MCF 10A (cell line): ENCODE results near the gene L3MBTL2. TPM values are rescaled to one million over a fixed set of nuclear protein-coding genes. Genes with fewer than 3 reads are reported as not detected.
"Not testable (repeated sequence)": the region's sequence is repeated elsewhere in the genome, so short reads cannot be mapped to it uniquely, and the experiment has no call there.

Experiments
- BruUV-seq: library from RNA; stranded (reverse); fragments of 400-500 nt; replicated peaks from 2 replicates; lab custom pipeline; 2021; lab: Mats Ljungman, UMichigan
- CTCF ChIA-PET: fragments of 300-600 bp; sonication (Branson Sonifier 250); formaldehyde crosslinking; extraction: SDS; loops from one replicate; lab custom pipeline; 2021; ENCODE audit warnings: antibody characterized with exemption, inconsistent platforms; lab: Yijun Ruan, JAX
- POLR2A ChIA-PET: fragments of 300-600, 350-650 bp; sonication (Branson Sonifier 250); formaldehyde crosslinking; extraction: SDS; loops from one replicate; lab custom pipeline; 2020; ENCODE audit warnings: antibody characterized with exemption, inconsistent platforms; lab: Yijun Ruan, JAX
- DNase-seq: peaks from one replicate; pipeline ENCODE4 v3.0.0-alpha.2; 2018; ENCODE audit not compliant: unreplicated experiment
- H3K27ac Mint-ChIP-seq: one replicate; pipeline ENCODE4 v1.8.0; 2022; ENCODE audit warnings: mild to moderate bottlenecking, low read depth, mixed read lengths; ENCODE audit not compliant: unreplicated experiment
- H3K27me3 Mint-ChIP-seq: one replicate; pipeline ENCODE4 v1.8.0; 2022; ENCODE audit warnings: mixed read lengths; ENCODE audit not compliant: insufficient read depth, unreplicated experiment
- H3K36me3 Mint-ChIP-seq: one replicate; pipeline ENCODE4 v1.8.0; 2022; ENCODE audit warnings: mild to moderate bottlenecking, moderate library complexity, mixed read lengths; ENCODE audit not compliant: insufficient read depth, unreplicated experiment
- H3K4me1 Mint-ChIP-seq: one replicate; pipeline ENCODE4 v1.8.0; 2022; ENCODE audit warnings: mixed read lengths; ENCODE audit not compliant: insufficient read depth, unreplicated experiment
- H3K4me3 Mint-ChIP-seq: one replicate; pipeline ENCODE4 v1.8.0; 2022; ENCODE audit warnings: mild to moderate bottlenecking, moderate library complexity, mixed read lengths; ENCODE audit not compliant: unreplicated experiment
- H3K9me3 Mint-ChIP-seq: one replicate; pipeline ENCODE4 v1.8.0; 2022; ENCODE audit warnings: mixed read lengths; ENCODE audit not compliant: unreplicated experiment
- intact Hi-C: fragments of 100-400 bp; cut with micrococcal nuclease; formaldehyde crosslinking; loops from 2 replicates; pipeline ENCODE4 v1.14.1; 2022
- total RNA-seq: library from RNA; stranded (reverse); gene quantifications from 2 replicates; pipeline ENCODE4 v1.2.3, GENCODE V29; 2022
- TF ChIP-seq, protein P1 (sequence below): fragments of 200-600 bp; IDR thresholded peaks from one replicate; pipeline ENCODE4 v1.8.0; 2022; ENCODE audit warnings: antibody characterized with exemption, mild to moderate bottlenecking; ENCODE audit not compliant: unreplicated experiment

Gene L3MBTL2
- total RNA-seq, 1 experiment from 2014 or later: 28.7 TPM

DNA sequence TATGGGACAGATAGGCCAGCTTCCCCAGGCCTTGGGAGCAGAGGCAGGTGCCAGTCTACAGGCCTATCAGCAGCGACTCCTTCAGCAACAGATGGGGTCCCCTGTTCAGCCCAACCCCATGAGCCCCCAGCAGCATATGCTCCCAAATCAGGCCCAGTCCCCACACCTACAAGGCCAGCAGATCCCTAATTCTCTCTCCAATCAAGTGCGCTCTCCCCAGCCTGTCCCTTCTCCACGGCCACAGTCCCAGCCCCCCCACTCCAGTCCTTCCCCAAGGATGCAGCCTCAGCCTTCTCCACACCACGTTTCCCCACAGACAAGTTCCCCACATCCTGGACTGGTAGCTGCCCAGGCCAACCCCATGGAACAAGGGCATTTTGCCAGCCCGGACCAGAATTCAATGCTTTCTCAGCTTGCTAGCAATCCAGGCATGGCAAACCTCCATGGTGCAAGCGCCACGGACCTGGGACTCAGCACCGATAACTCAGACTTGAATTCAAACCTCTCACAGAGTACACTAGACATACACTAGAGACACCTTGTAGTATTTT lies 26.6 kb upstream of the L3MBTL2 start:
- ChIA-PET CTCF (interaction anchor here (0.6 kb wide), 1 partner anchor 301 kb away, joined by 3 read pairs; no protein-coding TSS in a partner anchor), POLR2A (no interaction called here)
- Mint-ChIP-seq H3K27me3 (no peaks in the 10 kb centered on the region), H3K4me3 (no peak overlapping the region), H3K36me3 (peaks cover 86% of the 10 kb centered on the region), H3K27ac (no peak overlapping the region), H3K4me1 (peaks cover 8% of the 10 kb centered on the region), H3K9me3 (no peaks in the 10 kb centered on the region)
- intact Hi-C loops: no loop called here
- BruUV-seq: no TSS peak
- TF ChIP-seq, protein P1, sequence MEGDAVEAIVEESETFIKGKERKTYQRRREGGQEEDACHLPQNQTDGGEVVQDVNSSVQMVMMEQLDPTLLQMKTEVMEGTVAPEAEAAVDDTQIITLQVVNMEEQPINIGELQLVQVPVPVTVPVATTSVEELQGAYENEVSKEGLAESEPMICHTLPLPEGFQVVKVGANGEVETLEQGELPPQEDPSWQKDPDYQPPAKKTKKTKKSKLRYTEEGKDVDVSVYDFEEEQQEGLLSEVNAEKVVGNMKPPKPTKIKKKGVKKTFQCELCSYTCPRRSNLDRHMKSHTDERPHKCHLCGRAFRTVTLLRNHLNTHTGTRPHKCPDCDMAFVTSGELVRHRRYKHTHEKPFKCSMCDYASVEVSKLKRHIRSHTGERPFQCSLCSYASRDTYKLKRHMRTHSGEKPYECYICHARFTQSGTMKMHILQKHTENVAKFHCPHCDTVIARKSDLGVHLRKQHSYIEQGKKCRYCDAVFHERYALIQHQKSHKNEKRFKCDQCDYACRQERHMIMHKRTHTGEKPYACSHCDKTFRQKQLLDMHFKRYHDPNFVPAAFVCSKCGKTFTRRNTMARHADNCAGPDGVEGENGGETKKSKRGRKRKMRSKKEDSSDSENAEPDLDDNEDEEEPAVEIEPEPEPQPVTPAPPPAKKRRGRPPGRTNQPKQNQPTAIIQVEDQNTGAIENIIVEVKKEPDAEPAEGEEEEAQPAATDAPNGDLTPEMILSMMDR: no peak
- DNase-seq: no peak

- peaks cover 68% of the 10 kb centered on the region for H3K36me3 Mint-ChIP-seq
- H3K9me3 Mint-ChIP-seq, BruUV-seq, DNase-seq, H3K27me3 Mint-ChIP-seq, H3K4me1 Mint-ChIP-seq, H3K27ac Mint-ChIP-seq, H3K4me3 Mint-ChIP-seq, intact Hi-C loops: not testable (repeated sequence)
- ChIA-PET CTCF (interaction anchor here (0.6 kb wide), 1 partner anchor 711 kb away, joined by 5 read pairs; no protein-coding TSS in a partner anchor), POLR2A (interaction anchor here (1.4 kb wide), 1 partner anchor 14 kb away, joined by 4 read pairs; no protein-coding TSS in a partner anchor)
Measured at GRCh38 chr22:41180362-41180761, 24.8 kb upstream of the L3MBTL2 start.

DNA sequence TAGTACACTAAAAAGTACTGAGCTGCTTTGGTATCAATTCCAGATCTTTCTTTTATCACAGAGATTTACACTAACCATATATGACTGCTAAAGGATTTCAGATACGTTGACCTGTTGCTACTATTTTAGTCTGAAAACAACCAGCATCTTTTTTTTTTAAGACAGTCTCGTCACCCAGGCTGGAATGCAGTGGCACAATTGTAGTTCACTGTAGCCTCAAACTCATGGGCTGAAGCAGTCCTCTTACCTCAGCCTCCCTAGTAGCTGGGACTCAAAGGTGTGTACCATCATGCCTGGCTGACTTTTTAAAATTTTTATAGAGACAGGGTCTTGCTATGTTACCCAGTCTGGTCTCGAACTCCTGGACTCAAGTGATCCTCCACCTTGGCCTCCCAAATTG lies 24.2 kb upstream of the L3MBTL2 start:
- BruUV-seq: no TSS peak
- ChIA-PET POLR2A (interaction anchor here (1.2 to 1.4 kb wide), 2 partner anchors 13 to 19 kb away, joined by 3 to 4 read pairs; no protein-coding TSS in a partner anchor), CTCF (no interaction called here)
- no peak overlapping the region for H3K4me3 Mint-ChIP-seq
- no peak for DNase-seq
- peaks cover 63% of the 10 kb centered on the region for H3K36me3 Mint-ChIP-seq
- peak overlapping the region; percentile 69 for H3K27ac Mint-ChIP-seq
- TF ChIP-seq, protein P1: no peak
- intact Hi-C loops: no loop called here
- no peaks in the 10 kb centered on the region for H3K9me3 Mint-ChIP-seq
- no peaks in the 10 kb centered on the region for H3K27me3 Mint-ChIP-seq
- H3K4me1 Mint-ChIP-seq: peaks cover 8% of the 10 kb centered on the region

GRCh38 chr22:41181349-41182241 lies 23.5 kb upstream of the L3MBTL2 start:
- Mint-ChIP-seq H3K4me1 (peaks cover 8% of the 10 kb centered on the region), H3K9me3 (no peaks in the 10 kb centered on the region), H3K27ac (peak overlapping the region; percentile 69), H3K27me3 (no peaks in the 10 kb centered on the region), H3K36me3 (peaks cover 56% of the 10 kb centered on the region), H3K4me3 (no peak overlapping the region)
- intact Hi-C loops: no loop called here
- ChIA-PET POLR2A (interaction anchor here (0.5 to 1.4 kb wide), 6 partner anchors 13 to 427 kb away, joined by 3 to 4 read pairs (median 3); no protein-coding TSS in a partner anchor), CTCF (interaction anchor here (0.6 kb wide), 3 partner anchors 18 to 765 kb away, joined by 3 to 6 read pairs (median 3); partner anchors contain the start of gene CENPM)
- BruUV-seq: no TSS peak
- TF ChIP-seq, protein P1: no peak
- peak; percentile 86 for DNase-seq
